ENCODE data around the gene SMAGP.

Gene SMAGP

GRCh38 chr12:51196547-51196946 is 73.7 kb downstream of the SMAGP start:
- TF ChIP-seq POLR2AphosphoS5 (IDR thresholded peaks at IDR 0.05; ENCODE audit: low read depth, low read length) (no peak), SIN3A (IDR thresholded peaks at IDR 0.05; ENCODE audit: borderline replicate concordance, insufficient read depth, low read length) (no peak), FOXP2 (optimal IDR thresholded peaks at IDR 0.05; ENCODE audit: borderline replicate concordance, extremely low read depth, extremely low read length, insufficient read depth) (no peak), TAF1 (IDR thresholded peaks at IDR 0.05; ENCODE audit: borderline replicate concordance, insufficient read depth, low read length) (no peak), REST (IDR thresholded peaks at IDR 0.05; ENCODE audit: insufficient read depth in 1 of 2, low read depth in 2 of 2, low read length in 2 of 2) (no peak)

GRCh38 chr12:51195841-51196240 is 74.4 kb downstream of the SMAGP start:
- TF ChIP-seq FOXP2 (optimal IDR thresholded peaks at IDR 0.05; ENCODE audit: borderline replicate concordance, extremely low read depth, extremely low read length, insufficient read depth) (no peak), TAF1 (IDR thresholded peaks at IDR 0.05; ENCODE audit: borderline replicate concordance, insufficient read depth, low read length) (no peak), POLR2AphosphoS5 (IDR thresholded peaks at IDR 0.05; ENCODE audit: low read depth, low read length) (no peak), REST (IDR thresholded peaks at IDR 0.05; ENCODE audit: insufficient read depth in 1 of 2, low read depth in 2 of 2, low read length in 2 of 2) (no peak), SIN3A (IDR thresholded peaks at IDR 0.05; ENCODE audit: borderline replicate concordance, insufficient read depth, low read length) (no peak)

Data from PFSK-1 (cell line).